ENCODE measurements around the gene AKNA. TPM values are rescaled to one million over a fixed set of nuclear protein-coding genes. Genes with fewer than 3 reads are reported as not detected.

Gene AKNA
- polyA plus RNA-seq, 2 of the 4 experiments (the other 2 are of a cell fraction) = 2.7 to 4.6 TPM

DNA sequence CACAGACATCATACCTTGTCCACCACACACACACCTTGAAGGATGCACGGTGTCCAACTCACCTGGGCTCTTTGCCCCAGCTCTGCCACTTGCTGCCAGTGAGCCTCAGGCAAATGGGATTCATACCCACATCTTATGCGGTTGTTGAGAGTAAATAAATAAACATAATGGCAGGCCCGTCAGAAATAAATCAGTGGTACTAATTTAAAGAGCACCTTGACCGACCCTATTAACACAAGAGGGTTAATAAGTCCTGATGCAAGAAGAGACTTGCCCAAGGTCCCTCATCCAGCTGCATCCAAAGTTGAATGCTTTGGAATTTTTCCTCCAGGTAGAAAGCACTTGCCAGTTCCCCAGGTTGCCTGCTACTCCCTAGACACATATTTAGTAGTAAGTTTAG is 11.6 kb upstream of the AKNA start:
- no peak for FAIRE-seq
- TF ChIP-seq RFX5 (IDR thresholded peaks at IDR 0.05) (no peak), HOXB13 (CRISPR knock-in tag; IDR thresholded peaks at IDR 0.05; ENCODE audit: low read depth) (no peak), MAFK (IDR thresholded peaks at IDR 0.05; ENCODE audit: partially characterized antibody) (no peak), BHLHE40 (IDR thresholded peaks at IDR 0.05; ENCODE audit: low read depth, low read length) (no peak), NPAS2 (CRISPR knock-in tag; IDR thresholded peaks at IDR 0.05; ENCODE audit: borderline replicate concordance) (no peak), CBX8 (IDR thresholded peaks at IDR 0.05) (no peak), HDAC2 (IDR thresholded peaks at IDR 0.05) (no peak), CBX2 (IDR thresholded peaks at IDR 0.05; ENCODE audit: borderline replicate concordance, low read depth) (no peak), POLR2AphosphoS2 (conservative IDR thresholded peaks at IDR 0.05; ENCODE audit: low read length) (no peak), JUNB (IDR thresholded peaks at IDR 0.05) (no peak), FOSB (CRISPR knock-in tag; IDR thresholded peaks at IDR 0.05) (no peak)
- TF ChIP-seq, protein P1, sequence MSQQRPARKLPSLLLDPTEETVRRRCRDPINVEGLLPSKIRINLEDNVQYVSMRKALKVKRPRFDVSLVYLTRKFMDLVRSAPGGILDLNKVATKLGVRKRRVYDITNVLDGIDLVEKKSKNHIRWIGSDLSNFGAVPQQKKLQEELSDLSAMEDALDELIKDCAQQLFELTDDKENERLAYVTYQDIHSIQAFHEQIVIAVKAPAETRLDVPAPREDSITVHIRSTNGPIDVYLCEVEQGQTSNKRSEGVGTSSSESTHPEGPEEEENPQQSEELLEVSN (IDR thresholded peaks at IDR 0.05; ENCODE audit: borderline replicate concordance, low read depth) = no peak
- TF ChIP-seq, protein P2, sequence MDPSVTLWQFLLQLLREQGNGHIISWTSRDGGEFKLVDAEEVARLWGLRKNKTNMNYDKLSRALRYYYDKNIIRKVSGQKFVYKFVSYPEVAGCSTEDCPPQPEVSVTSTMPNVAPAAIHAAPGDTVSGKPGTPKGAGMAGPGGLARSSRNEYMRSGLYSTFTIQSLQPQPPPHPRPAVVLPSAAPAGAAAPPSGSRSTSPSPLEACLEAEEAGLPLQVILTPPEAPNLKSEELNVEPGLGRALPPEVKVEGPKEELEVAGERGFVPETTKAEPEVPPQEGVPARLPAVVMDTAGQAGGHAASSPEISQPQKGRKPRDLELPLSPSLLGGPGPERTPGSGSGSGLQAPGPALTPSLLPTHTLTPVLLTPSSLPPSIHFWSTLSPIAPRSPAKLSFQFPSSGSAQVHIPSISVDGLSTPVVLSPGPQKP (IDR thresholded peaks at IDR 0.05; ENCODE audit: low read depth, low read length) = no peak
- TF ChIP-seq, protein P3, sequence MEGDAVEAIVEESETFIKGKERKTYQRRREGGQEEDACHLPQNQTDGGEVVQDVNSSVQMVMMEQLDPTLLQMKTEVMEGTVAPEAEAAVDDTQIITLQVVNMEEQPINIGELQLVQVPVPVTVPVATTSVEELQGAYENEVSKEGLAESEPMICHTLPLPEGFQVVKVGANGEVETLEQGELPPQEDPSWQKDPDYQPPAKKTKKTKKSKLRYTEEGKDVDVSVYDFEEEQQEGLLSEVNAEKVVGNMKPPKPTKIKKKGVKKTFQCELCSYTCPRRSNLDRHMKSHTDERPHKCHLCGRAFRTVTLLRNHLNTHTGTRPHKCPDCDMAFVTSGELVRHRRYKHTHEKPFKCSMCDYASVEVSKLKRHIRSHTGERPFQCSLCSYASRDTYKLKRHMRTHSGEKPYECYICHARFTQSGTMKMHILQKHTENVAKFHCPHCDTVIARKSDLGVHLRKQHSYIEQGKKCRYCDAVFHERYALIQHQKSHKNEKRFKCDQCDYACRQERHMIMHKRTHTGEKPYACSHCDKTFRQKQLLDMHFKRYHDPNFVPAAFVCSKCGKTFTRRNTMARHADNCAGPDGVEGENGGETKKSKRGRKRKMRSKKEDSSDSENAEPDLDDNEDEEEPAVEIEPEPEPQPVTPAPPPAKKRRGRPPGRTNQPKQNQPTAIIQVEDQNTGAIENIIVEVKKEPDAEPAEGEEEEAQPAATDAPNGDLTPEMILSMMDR (IDR thresholded peaks at IDR 0.05) = no peak
- TF ChIP-seq, protein P4, sequence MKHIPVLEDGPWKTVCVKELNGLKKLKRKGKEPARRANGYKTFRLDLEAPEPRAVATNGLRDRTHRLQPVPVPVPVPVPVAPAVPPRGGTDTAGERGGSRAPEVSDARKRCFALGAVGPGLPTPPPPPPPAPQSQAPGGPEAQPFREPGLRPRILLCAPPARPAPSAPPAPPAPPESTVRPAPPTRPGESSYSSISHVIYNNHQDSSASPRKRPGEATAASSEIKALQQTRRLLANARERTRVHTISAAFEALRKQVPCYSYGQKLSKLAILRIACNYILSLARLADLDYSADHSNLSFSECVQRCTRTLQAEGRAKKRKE (CRISPR knock-in tag; IDR thresholded peaks at IDR 0.05; ENCODE audit: low read depth) = no peak

DNA sequence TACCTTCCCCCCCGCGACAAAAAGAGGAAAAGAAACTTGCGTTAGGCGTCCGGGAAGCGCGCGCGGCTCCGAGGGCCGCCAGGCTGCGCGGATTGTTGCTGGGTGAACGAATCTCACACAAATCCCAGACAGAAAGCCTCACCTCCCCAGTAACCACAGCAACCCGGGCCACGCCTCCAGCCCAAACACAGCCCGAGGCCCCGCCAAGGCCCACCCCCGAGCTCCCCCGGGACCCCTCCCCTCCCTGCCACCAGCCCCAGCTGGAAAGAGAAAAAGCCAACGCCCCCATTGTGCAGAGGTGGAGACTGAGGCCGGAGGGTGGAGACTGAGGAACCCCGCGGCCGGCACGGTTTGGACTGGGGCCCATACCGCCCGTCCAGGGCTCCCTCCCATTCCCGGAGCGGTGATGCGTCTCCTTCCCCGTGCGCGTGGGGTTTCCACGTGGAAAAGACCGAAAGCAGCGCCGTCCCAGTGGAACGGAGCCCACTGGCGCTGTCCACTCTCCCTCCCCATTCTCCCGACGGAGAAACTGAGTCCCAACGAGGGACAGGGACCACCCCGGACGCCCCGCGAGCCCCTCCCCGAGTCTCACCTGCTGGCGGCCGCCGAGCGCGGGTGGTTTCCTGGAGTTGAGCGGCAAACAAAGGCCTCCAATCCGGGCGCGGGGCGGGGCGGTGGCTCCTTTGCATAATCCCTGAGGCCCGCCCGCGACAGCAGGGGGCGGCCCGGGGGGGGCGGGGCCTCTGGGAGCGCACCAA is 10.2 kb upstream of the AKNA start:
- CTCF ChIA-PET = interaction anchor here (0.9 to 1.3 kb wide), 5 partner anchors 10 to 617 kb away, joined by 3 to 4 read pairs (median 3); no protein-coding TSS in a partner anchor
- no peaks in the 10 kb centered on the region for H3K9me3 ChIP-seq
- POLR2A ChIA-PET = interaction anchor here (1.0 kb wide), 1 partner anchor 12 kb away, joined by 3 read pairs; no protein-coding TSS in a partner anchor
- H3K4me3 ChIP-seq = peak overlapping the region; percentile 69
- DNase-seq (ENCODE audit: low read depth in 1 of 2, low spot score in 1 of 2) = peak; percentile 92 to 96
- 1% methylated on average over 25 of the region's 66 CpGs for WGBS (ENCODE audit: missing lambda C conversion rate)
- peak overlapping the region; percentile 75 to 88 for H3K27ac ChIP-seq
- ATAC-seq = peak; percentile 89 to 95
- no peak for FAIRE-seq
- H3K4me1 ChIP-seq = peaks cover 10% of the 10 kb centered on the region; the same call in 1 of the 3 replicates
- H3K4me2 ChIP-seq = peak overlapping the region; percentile 95
- TF ChIP-seq HOXB13 (CRISPR knock-in tag; IDR thresholded peaks at IDR 0.05; ENCODE audit: low read depth) (no peak), ZNF302 (CRISPR knock-in tag; IDR thresholded peaks at IDR 0.05) (no peak), CHD4 (IDR thresholded peaks at IDR 0.05; ENCODE audit: borderline replicate concordance) (no peak), MYC (IDR thresholded peaks at IDR 0.05; ENCODE audit: borderline replicate concordance, low read length) (no peak), JUNB (IDR thresholded peaks at IDR 0.05) (no peak), CBX2 (IDR thresholded peaks at IDR 0.05; ENCODE audit: borderline replicate concordance, low read depth) (no peak), FOSB (CRISPR knock-in tag; IDR thresholded peaks at IDR 0.05) (no peak), RAD21 (conservative IDR thresholded peaks at IDR 0.05 in 1 of 2, IDR thresholded peaks at IDR 0.05 in 1 of 2) (no peak), ESRRA (IDR thresholded peaks at IDR 0.05; ENCODE audit: borderline replicate concordance, low read length) (no peak), RNF2 (IDR thresholded peaks at IDR 0.05; ENCODE audit: borderline replicate concordance, low read depth) (no peak), HOXB5 (CRISPR knock-in tag; IDR thresholded peaks at IDR 0.05) (no peak), ZC3H11A (IDR thresholded peaks at IDR 0.05) (no peak), CHD2 (IDR thresholded peaks at IDR 0.05; ENCODE audit: low read length, partially characterized antibody) (no peak), HOXA7 (CRISPR knock-in tag; IDR thresholded peaks at IDR 0.05) (no peak), NPAS2 (CRISPR knock-in tag; IDR thresholded peaks at IDR 0.05; ENCODE audit: borderline replicate concordance) (no peak), POLR2A (IDR thresholded peaks at IDR 0.05; ENCODE audit: low read length) (0 out of 2 replicates have a peak, but pooled peaks have one; percentile 11), EP300 (IDR thresholded peaks at IDR 0.05) (no peak), POLR2AphosphoS2 (conservative IDR thresholded peaks at IDR 0.05; ENCODE audit: low read length) (no peak), BHLHE40 (IDR thresholded peaks at IDR 0.05; ENCODE audit: low read depth, low read length) (no peak)
- TF ChIP-seq, protein P2 (IDR thresholded peaks at IDR 0.05; ENCODE audit: low read depth, low read length) = no peak
- TF ChIP-seq, protein P1 (IDR thresholded peaks at IDR 0.05; ENCODE audit: borderline replicate concordance, low read depth) = peak; percentile 62
- TF ChIP-seq, protein P5, sequence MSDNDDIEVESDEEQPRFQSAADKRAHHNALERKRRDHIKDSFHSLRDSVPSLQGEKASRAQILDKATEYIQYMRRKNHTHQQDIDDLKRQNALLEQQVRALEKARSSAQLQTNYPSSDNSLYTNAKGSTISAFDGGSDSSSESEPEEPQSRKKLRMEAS (IDR thresholded peaks at IDR 0.05) = peak; percentile 63; the same call in 1 of the 2 replicates

More for the DNA sequence above, 11.6 kb upstream of the AKNA start:
- H3K4me2 ChIP-seq = no peak overlapping the region
- no peaks in the 10 kb centered on the region for H3K9me3 ChIP-seq
- no peak overlapping the region for H3K4me3 ChIP-seq
- 68% methylated on average over 4 of the region's 4 CpGs for WGBS (ENCODE audit: missing lambda C conversion rate)
- ChIA-PET CTCF (interaction anchor here (0.7 to 11.9 kb wide), 5 partner anchors 9 to 615 kb away, joined by 3 to 160 read pairs (median 4); no protein-coding TSS in a partner anchor), POLR2A (no interaction called here)
- no peak overlapping the region for H3K27ac ChIP-seq
- ATAC-seq (no peak), DNase-seq (ENCODE audit: low read depth in 1 of 2, low spot score in 1 of 2) (no peak)
- H3K4me1 ChIP-seq = peaks cover 9% of the 10 kb centered on the region; the same call in 1 of the 3 replicates
